CD8-positive, alpha-beta memory T cell (primary cell): ENCODE measurements around the gene SH3BP4. TPM values are rescaled to one million over a fixed set of nuclear protein-coding genes. Genes with fewer than 3 reads are reported as not detected.

ENCODE experiments used
- CTCF ChIA-PET: fragments of 350-600 bp; sonication (Branson Sonifier 250); formaldehyde crosslinking; loops from one replicate; lab custom pipeline; 2021; ENCODE audit warnings: antibody characterized with exemption; lab: Charles Lee
- POLR2A ChIA-PET: fragments of 350-600 bp; sonication (Branson Sonifier 250); formaldehyde crosslinking; loops from one replicate; lab custom pipeline; 2021; ENCODE audit warnings: antibody characterized with exemption; lab: Charles Lee
- DNase-seq, 5 donors: peaks; one replicate each; pipeline versions ENCODE4 v3.0.0 to v3.0.0-alpha.2; 2020 to 2022; ENCODE audit warnings: mixed read lengths in 1 of 5
- H3K27ac ChIP-seq: one replicate; pipeline ENCODE4 v1.7.0; 2013; ENCODE audit warnings: low read depth, mild to moderate bottlenecking, low read length, moderate library complexity
- H3K27me3 ChIP-seq: 2 replicates; pipeline ENCODE4 v1.7.0; 2013; ENCODE audit warnings: low read length, mild to moderate bottlenecking; ENCODE audit not compliant: insufficient read depth, poor library complexity, severe bottlenecking
- H3K36me3 ChIP-seq: 2 replicates; pipeline ENCODE4 v1.7.0; 2013; ENCODE audit warnings: mild to moderate bottlenecking, low read length, moderate library complexity; ENCODE audit not compliant: insufficient read depth
- H3K4me1 ChIP-seq: 2 replicates; pipeline ENCODE4 v1.7.0; 2013; ENCODE audit warnings: mild to moderate bottlenecking, low read length, moderate library complexity; ENCODE audit not compliant: insufficient read depth
- H3K4me3 ChIP-seq: 2 replicates; pipeline ENCODE4 v1.7.0; 2013; ENCODE audit warnings: mild to moderate bottlenecking, low read length
- H3K9me3 ChIP-seq: 2 replicates; pipeline ENCODE4 v1.7.0; 2013; ENCODE audit warnings: mild to moderate bottlenecking, low read length
- H3K27ac Mint-ChIP-seq, 8 donors: one replicate each; pipeline ENCODE4 v1.8.0; 2020 to 2021; ENCODE audit warnings: mixed read lengths in 8 of 8, mild to moderate bottlenecking in 6 of 8, inconsistent platforms in 3 of 8, moderate library complexity in 3 of 8
- H3K27me3 Mint-ChIP-seq, 2 donors: one replicate each; pipeline ENCODE4 v1.8.0; 2020 to 2021; ENCODE audit warnings: mixed read lengths in 2 of 2, mild to moderate bottlenecking in 1 of 2, moderate library complexity in 1 of 2
- H3K36me3 Mint-ChIP-seq, 3 donors: one replicate each; pipeline ENCODE4 v1.8.0; 2020 to 2021; ENCODE audit warnings: mixed read lengths in 3 of 3, inconsistent platforms in 1 of 3, mild to moderate bottlenecking in 1 of 3
- H3K4me1 Mint-ChIP-seq, 3 donors: one replicate each; pipeline ENCODE4 v1.8.0; 2020 to 2021; ENCODE audit warnings: mixed read lengths in 3 of 3, inconsistent platforms in 1 of 3, mild to moderate bottlenecking in 1 of 3
- H3K4me3 Mint-ChIP-seq, 7 donors: one replicate each; pipeline ENCODE4 v1.8.0; 2020 to 2021; ENCODE audit warnings: mixed read lengths in 7 of 7, mild to moderate bottlenecking in 6 of 7, moderate library complexity in 4 of 7, inconsistent platforms in 2 of 7
- H3K9me3 Mint-ChIP-seq, 5 donors: one replicate each; pipeline ENCODE4 v1.8.0; 2020 to 2022; ENCODE audit warnings: mixed read lengths in 5 of 5, mild to moderate bottlenecking in 3 of 5, moderate library complexity in 2 of 5, inconsistent platforms in 1 of 5
- polyA plus RNA-seq: library from polyadenylated mRNA; unstranded; fragments of 300-500 nt; fragmentation: Illumina TruSeq; gene quantifications from one replicate; pipeline ENCODE4 v1.2.3, GENCODE V29; 2021
- total RNA-seq, 2 experiments: library from RNA; stranded (reverse); gene quantifications; one replicate each; pipeline ENCODE4 v1.2.3, GENCODE V29; 2021

Gene SH3BP4
- total and polyA plus RNA-seq, 3 experiments from 2014 or later, result 0.18 TPM; not detected in 2

GRCh38 chr2:234993541-234993981 is 41.7 kb downstream of the SH3BP4 start:
- Mint-ChIP-seq H3K4me3 (no peak overlapping the region), H3K27ac (peak overlapping the region in 1 of 8 donors; percentile 24), H3K36me3 (no peaks in the 10 kb centered on the region), H3K27me3 (peaks cover 7 to 13% of the 10 kb centered on the region in 2 donors), H3K9me3 (peaks cover 0 to 2% (median 0%) of the 10 kb centered on the region in 5 donors), H3K4me1 (no peaks in the 10 kb centered on the region)
- no peak for DNase-seq
- CTCF ChIA-PET, result no interaction called here
- POLR2A ChIA-PET, result no interaction called here
- no peaks in the 10 kb centered on the region for H3K9me3 ChIP-seq
- H3K27ac ChIP-seq, result no peak overlapping the region
- no peaks in the 10 kb centered on the region for H3K4me1 ChIP-seq
- H3K27me3 ChIP-seq, result no peaks in the 10 kb centered on the region
- no peak overlapping the region for H3K4me3 ChIP-seq
- H3K36me3 ChIP-seq, result no peaks in the 10 kb centered on the region

GRCh38 chr2:234994438-234995321 is 42.9 kb downstream of the SH3BP4 start:
- no peaks in the 10 kb centered on the region for H3K36me3 Mint-ChIP-seq
- peaks cover 0 to 7% of the 10 kb centered on the region in 2 donors for H3K27me3 Mint-ChIP-seq
- DNase-seq, result no peak
- no peak overlapping the region for H3K4me3 Mint-ChIP-seq
- Histone ChIP-seq H3K27ac (no peak overlapping the region), H3K9me3 (no peaks in the 10 kb centered on the region), H3K36me3 (no peaks in the 10 kb centered on the region), H3K27me3 (no peaks in the 10 kb centered on the region), H3K4me3 (no peak overlapping the region), H3K4me1 (no peaks in the 10 kb centered on the region)
- ChIA-PET CTCF (no interaction called here), POLR2A (no interaction called here)
- no peak overlapping the region for H3K27ac Mint-ChIP-seq
- H3K4me1 Mint-ChIP-seq, result no peaks in the 10 kb centered on the region
- H3K9me3 Mint-ChIP-seq, result peaks cover 0 to 2% (median 0%) of the 10 kb centered on the region in 5 donors

GRCh38 chr2:234995332-234996068 is 43.7 kb downstream of the SH3BP4 start:
- H3K4me1 Mint-ChIP-seq, result no peaks in the 10 kb centered on the region
- DNase-seq, result no peak
- no peak overlapping the region for H3K27ac Mint-ChIP-seq
- POLR2A ChIA-PET, result no interaction called here
- Histone ChIP-seq H3K36me3 (no peaks in the 10 kb centered on the region), H3K27me3 (no peaks in the 10 kb centered on the region), H3K4me3 (no peak overlapping the region), H3K27ac (no peak overlapping the region), H3K4me1 (no peaks in the 10 kb centered on the region), H3K9me3 (no peaks in the 10 kb centered on the region)
- H3K36me3 Mint-ChIP-seq, result no peaks in the 10 kb centered on the region
- CTCF ChIA-PET, result no interaction called here
- peaks cover 0 to 7% of the 10 kb centered on the region in 2 donors for H3K27me3 Mint-ChIP-seq
- no peak overlapping the region for H3K4me3 Mint-ChIP-seq
- peaks cover 0 to 2% (median 0%) of the 10 kb centered on the region in 5 donors for H3K9me3 Mint-ChIP-seq

- no peaks in the 10 kb centered on the region for H3K36me3 Mint-ChIP-seq
- CTCF ChIA-PET, result no interaction called here
- no peaks in the 10 kb centered on the region for H3K4me1 ChIP-seq
- no peaks in the 10 kb centered on the region for H3K9me3 ChIP-seq
- POLR2A ChIA-PET, result no interaction called here
- H3K4me3 ChIP-seq, result no peak overlapping the region
- peaks cover 0 to 2% (median 0%) of the 10 kb centered on the region in 5 donors for H3K9me3 Mint-ChIP-seq
- DNase-seq, result no peak
- no peak overlapping the region for H3K27ac Mint-ChIP-seq
- H3K27me3 ChIP-seq, result no peaks in the 10 kb centered on the region
- no peak overlapping the region for H3K4me3 Mint-ChIP-seq
- no peaks in the 10 kb centered on the region for H3K36me3 ChIP-seq
- H3K4me1 Mint-ChIP-seq, result no peaks in the 10 kb centered on the region
- H3K27me3 Mint-ChIP-seq, result peaks cover 0 to 7% of the 10 kb centered on the region in 2 donors
- no peak overlapping the region for H3K27ac ChIP-seq
Measured at GRCh38 chr2:234996069-234996940, 44.5 kb downstream of the SH3BP4 start.

- DNase-seq, result no peak
- POLR2A ChIA-PET, result no interaction called here
Measured at GRCh38 chr2:234996941-234997270, 45.1 kb downstream of the SH3BP4 start.

GRCh38 chr2:234997389-234997788 is 45.6 kb downstream of the SH3BP4 start:
- H3K4me3 Mint-ChIP-seq, result no peak overlapping the region
- H3K4me1 ChIP-seq, result no peaks in the 10 kb centered on the region

More at GRCh38 chr2:234996941-234997270, 45.1 kb downstream of the SH3BP4 start:
- no peaks in the 10 kb centered on the region for H3K36me3 Mint-ChIP-seq
- no peaks in the 10 kb centered on the region for H3K4me1 Mint-ChIP-seq
- no peaks in the 10 kb centered on the region for H3K27me3 ChIP-seq
- H3K27ac ChIP-seq, result no peak overlapping the region
- H3K4me1 ChIP-seq, result no peaks in the 10 kb centered on the region
- peaks cover 0 to 7% of the 10 kb centered on the region in 2 donors for H3K27me3 Mint-ChIP-seq
- H3K36me3 ChIP-seq, result no peaks in the 10 kb centered on the region
- CTCF ChIA-PET, result no interaction called here
- no peaks in the 10 kb centered on the region for H3K9me3 Mint-ChIP-seq
- H3K4me3 ChIP-seq, result no peak overlapping the region
- H3K27ac Mint-ChIP-seq, result no peak overlapping the region
- no peaks in the 10 kb centered on the region for H3K9me3 ChIP-seq
- H3K4me3 Mint-ChIP-seq, result no peak overlapping the region

GRCh38 chr2:234998404-234999211 is 46.8 kb downstream of the SH3BP4 start:
- H3K36me3 ChIP-seq, result no peaks in the 10 kb centered on the region
- no peak overlapping the region for H3K4me3 Mint-ChIP-seq
- H3K27ac Mint-ChIP-seq, result no peak overlapping the region
- no peaks in the 10 kb centered on the region for H3K4me1 Mint-ChIP-seq
- POLR2A ChIA-PET, result no interaction called here
- H3K4me1 ChIP-seq, result no peaks in the 10 kb centered on the region
- H3K9me3 Mint-ChIP-seq, result no peaks in the 10 kb centered on the region
- H3K27me3 Mint-ChIP-seq, result peaks cover 0 to 2% of the 10 kb centered on the region in 2 donors
- no peaks in the 10 kb centered on the region for H3K9me3 ChIP-seq
- H3K36me3 Mint-ChIP-seq, result no peaks in the 10 kb centered on the region
- DNase-seq, result no peak
- H3K27ac ChIP-seq, result no peak overlapping the region
- no peak overlapping the region for H3K4me3 ChIP-seq
- CTCF ChIA-PET, result no interaction called here
- H3K27me3 ChIP-seq, result no peaks in the 10 kb centered on the region

More at GRCh38 chr2:234997389-234997788, 45.6 kb downstream of the SH3BP4 start:
- no peaks in the 10 kb centered on the region for H3K9me3 ChIP-seq
- peaks cover 0 to 7% of the 10 kb centered on the region in 2 donors for H3K27me3 Mint-ChIP-seq
- no peak overlapping the region for H3K27ac Mint-ChIP-seq
- H3K4me1 Mint-ChIP-seq, result no peaks in the 10 kb centered on the region
- ChIA-PET CTCF (no interaction called here), POLR2A (no interaction called here)
- H3K36me3 Mint-ChIP-seq, result no peaks in the 10 kb centered on the region
- DNase-seq, result no peak
- H3K9me3 Mint-ChIP-seq, result no peaks in the 10 kb centered on the region
- no peak overlapping the region for H3K4me3 ChIP-seq
- H3K27ac ChIP-seq, result no peak overlapping the region
- no peaks in the 10 kb centered on the region for H3K27me3 ChIP-seq
- H3K36me3 ChIP-seq, result no peaks in the 10 kb centered on the region
